H1 (cell line): ENCODE data around the gene SPPL3. TPM values are rescaled to one million over a fixed set of nuclear protein-coding genes. Genes with fewer than 3 reads are reported as not detected.

ENCODE experiments used
- BRCA1 ChIP-seq: IDR thresholded peaks from 2 replicates; pipeline ENCODE4 v1.6.1; 2012; ENCODE audit warnings: low read depth, low read length, improper control_type of control experiment
- CHD1 ChIP-seq: IDR thresholded peaks from 2 replicates; pipeline ENCODE4 v1.6.1; 2012; ENCODE audit warnings: low read depth, low read length, improper control_type of control experiment
- MAFK ChIP-seq: IDR thresholded peaks from 2 replicates; pipeline ENCODE4 v1.6.1; 2012; ENCODE audit warnings: low read depth, mild to moderate bottlenecking, improper control_type of control experiment, low read length
- RFX5 ChIP-seq: IDR thresholded peaks from 2 replicates; pipeline ENCODE4 v1.6.1; 2011; ENCODE audit warnings: low read depth, low read length, improper control_type of control experiment, borderline replicate concordance
- SRF ChIP-seq: IDR thresholded peaks from 2 replicates; pipeline ENCODE4 v1.6.1; 2011; ENCODE audit warnings: mild to moderate bottlenecking, low read depth, low read length, moderate library complexity
- TAF7 ChIP-seq: optimal IDR thresholded peaks from 2 replicates; pipeline ENCODE3; 2011; ENCODE audit warnings: low read depth, mild to moderate bottlenecking, inconsistent platforms, low read length, moderate library complexity, borderline replicate concordance
- polyA plus RNA-seq, 7 experiments: library from polyadenylated mRNA; depleted of rRNA in 3 of 7; stranded (reverse) in 5 of 7; unstranded in 2 of 7; fragments of >200 nt in 5 of 7; fragments of 200-250 nt in 2 of 7; gene quantifications; 1 replicate in 5 of 7; 2 replicates in 1 of 7; 4 replicates in 1 of 7; pipeline versions ENCODE4 v1.2.1 to v1.2.3, GENCODE V29; 2011 to 2013; ENCODE audit warnings: missing spikeins in 2 of 7, mixed read lengths in 2 of 7
- total RNA-seq: library from RNA; stranded (reverse); fragmentation: NEBNext Ultra II Directional; extraction: Animal tissue kit (Norgen Biotek cat#: 25700); gene quantifications from 2 replicates; pipeline ENCODE4 v1.2.1, GENCODE V29; 2021
- TF ChIP-seq, protein P1 (sequence below): fragments of 300-600 bp; sonication (generic); IDR thresholded peaks from 2 replicates; pipeline ENCODE4 v1.7.1; 2012; ENCODE audit warnings: low read length, moderate library complexity, mild to moderate bottlenecking, inconsistent platforms; ENCODE audit not compliant: insufficient replicate concordance
- TF ChIP-seq, protein P2 (sequence below): IDR thresholded peaks from 2 replicates; pipeline ENCODE4 v1.6.1; 2012; ENCODE audit warnings: low read length, inconsistent platforms

SPPL3 gene
- total and polyA plus RNA-seq, 2 of the 8 experiments (the other 6 are each of a cell fraction or from before 2014, with no cell fraction given): 27.3 to 48.4 TPM

DNA sequence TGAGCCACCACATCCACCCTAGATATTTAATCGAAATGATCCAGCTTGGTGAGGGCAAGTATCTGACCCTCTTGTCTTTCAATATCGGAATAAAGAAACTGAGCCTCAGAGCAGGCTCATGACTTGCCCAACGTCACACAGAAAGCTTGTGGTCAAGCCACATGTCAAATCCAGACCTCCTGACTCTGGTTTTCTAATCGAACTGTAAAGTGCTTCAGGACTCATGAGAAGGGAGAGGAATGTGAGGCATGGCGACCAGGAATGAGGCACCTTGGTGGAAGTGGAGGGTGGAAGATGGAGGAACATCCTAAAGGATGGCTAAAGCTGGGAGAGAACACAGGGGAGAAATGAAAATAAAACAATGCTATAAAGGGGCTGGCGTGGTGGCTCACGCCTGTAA, 27.9 kb upstream of the SPPL3 start (continued):
- TF ChIP-seq, protein P1, sequence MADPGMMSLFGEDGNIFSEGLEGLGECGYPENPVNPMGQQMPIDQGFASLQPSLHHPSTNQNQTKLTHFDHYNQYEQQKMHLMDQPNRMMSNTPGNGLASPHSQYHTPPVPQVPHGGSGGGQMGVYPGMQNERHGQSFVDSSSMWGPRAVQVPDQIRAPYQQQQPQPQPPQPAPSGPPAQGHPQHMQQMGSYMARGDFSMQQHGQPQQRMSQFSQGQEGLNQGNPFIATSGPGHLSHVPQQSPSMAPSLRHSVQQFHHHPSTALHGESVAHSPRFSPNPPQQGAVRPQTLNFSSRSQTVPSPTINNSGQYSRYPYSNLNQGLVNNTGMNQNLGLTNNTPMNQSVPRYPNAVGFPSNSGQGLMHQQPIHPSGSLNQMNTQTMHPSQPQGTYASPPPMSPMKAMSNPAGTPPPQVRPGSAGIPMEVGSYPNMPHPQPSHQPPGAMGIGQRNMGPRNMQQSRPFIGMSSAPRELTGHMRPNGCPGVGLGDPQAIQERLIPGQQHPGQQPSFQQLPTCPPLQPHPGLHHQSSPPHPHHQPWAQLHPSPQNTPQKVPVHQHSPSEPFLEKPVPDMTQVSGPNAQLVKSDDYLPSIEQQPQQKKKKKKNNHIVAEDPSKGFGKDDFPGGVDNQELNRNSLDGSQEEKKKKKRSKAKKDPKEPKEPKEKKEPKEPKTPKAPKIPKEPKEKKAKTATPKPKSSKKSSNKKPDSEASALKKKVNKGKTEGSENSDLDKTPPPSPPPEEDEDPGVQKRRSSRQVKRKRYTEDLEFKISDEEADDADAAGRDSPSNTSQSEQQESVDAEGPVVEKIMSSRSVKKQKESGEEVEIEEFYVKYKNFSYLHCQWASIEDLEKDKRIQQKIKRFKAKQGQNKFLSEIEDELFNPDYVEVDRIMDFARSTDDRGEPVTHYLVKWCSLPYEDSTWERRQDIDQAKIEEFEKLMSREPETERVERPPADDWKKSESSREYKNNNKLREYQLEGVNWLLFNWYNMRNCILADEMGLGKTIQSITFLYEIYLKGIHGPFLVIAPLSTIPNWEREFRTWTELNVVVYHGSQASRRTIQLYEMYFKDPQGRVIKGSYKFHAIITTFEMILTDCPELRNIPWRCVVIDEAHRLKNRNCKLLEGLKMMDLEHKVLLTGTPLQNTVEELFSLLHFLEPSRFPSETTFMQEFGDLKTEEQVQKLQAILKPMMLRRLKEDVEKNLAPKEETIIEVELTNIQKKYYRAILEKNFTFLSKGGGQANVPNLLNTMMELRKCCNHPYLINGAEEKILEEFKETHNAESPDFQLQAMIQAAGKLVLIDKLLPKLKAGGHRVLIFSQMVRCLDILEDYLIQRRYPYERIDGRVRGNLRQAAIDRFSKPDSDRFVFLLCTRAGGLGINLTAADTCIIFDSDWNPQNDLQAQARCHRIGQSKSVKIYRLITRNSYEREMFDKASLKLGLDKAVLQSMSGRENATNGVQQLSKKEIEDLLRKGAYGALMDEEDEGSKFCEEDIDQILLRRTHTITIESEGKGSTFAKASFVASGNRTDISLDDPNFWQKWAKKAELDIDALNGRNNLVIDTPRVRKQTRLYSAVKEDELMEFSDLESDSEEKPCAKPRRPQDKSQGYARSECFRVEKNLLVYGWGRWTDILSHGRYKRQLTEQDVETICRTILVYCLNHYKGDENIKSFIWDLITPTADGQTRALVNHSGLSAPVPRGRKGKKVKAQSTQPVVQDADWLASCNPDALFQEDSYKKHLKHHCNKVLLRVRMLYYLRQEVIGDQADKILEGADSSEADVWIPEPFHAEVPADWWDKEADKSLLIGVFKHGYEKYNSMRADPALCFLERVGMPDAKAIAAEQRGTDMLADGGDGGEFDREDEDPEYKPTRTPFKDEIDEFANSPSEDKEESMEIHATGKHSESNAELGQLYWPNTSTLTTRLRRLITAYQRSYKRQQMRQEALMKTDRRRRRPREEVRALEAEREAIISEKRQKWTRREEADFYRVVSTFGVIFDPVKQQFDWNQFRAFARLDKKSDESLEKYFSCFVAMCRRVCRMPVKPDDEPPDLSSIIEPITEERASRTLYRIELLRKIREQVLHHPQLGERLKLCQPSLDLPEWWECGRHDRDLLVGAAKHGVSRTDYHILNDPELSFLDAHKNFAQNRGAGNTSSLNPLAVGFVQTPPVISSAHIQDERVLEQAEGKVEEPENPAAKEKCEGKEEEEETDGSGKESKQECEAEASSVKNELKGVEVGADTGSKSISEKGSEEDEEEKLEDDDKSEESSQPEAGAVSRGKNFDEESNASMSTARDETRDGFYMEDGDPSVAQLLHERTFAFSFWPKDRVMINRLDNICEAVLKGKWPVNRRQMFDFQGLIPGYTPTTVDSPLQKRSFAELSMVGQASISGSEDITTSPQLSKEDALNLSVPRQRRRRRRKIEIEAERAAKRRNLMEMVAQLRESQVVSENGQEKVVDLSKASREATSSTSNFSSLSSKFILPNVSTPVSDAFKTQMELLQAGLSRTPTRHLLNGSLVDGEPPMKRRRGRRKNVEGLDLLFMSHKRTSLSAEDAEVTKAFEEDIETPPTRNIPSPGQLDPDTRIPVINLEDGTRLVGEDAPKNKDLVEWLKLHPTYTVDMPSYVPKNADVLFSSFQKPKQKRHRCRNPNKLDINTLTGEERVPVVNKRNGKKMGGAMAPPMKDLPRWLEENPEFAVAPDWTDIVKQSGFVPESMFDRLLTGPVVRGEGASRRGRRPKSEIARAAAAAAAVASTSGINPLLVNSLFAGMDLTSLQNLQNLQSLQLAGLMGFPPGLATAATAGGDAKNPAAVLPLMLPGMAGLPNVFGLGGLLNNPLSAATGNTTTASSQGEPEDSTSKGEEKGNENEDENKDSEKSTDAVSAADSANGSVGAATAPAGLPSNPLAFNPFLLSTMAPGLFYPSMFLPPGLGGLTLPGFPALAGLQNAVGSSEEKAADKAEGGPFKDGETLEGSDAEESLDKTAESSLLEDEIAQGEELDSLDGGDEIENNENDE: no peak
- TF ChIP-seq TAF7: no peak
- TF ChIP-seq MAFK: no peak
- TF ChIP-seq, protein P2, sequence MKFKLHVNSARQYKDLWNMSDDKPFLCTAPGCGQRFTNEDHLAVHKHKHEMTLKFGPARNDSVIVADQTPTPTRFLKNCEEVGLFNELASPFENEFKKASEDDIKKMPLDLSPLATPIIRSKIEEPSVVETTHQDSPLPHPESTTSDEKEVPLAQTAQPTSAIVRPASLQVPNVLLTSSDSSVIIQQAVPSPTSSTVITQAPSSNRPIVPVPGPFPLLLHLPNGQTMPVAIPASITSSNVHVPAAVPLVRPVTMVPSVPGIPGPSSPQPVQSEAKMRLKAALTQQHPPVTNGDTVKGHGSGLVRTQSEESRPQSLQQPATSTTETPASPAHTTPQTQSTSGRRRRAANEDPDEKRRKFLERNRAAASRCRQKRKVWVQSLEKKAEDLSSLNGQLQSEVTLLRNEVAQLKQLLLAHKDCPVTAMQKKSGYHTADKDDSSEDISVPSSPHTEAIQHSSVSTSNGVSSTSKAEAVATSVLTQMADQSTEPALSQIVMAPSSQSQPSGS: no peak
- no peak for TF ChIP-seq SRF
- TF ChIP-seq BRCA1: no peak
- no peak for TF ChIP-seq RFX5
- TF ChIP-seq CHD1: no peak
